ENCODE results near the gene CDX4.
"Not testable (repeated sequence)": the region's sequence is repeated elsewhere in the genome, so short reads cannot be mapped to it uniquely, and the experiment has no call there.

The CDX4 gene, protein sequence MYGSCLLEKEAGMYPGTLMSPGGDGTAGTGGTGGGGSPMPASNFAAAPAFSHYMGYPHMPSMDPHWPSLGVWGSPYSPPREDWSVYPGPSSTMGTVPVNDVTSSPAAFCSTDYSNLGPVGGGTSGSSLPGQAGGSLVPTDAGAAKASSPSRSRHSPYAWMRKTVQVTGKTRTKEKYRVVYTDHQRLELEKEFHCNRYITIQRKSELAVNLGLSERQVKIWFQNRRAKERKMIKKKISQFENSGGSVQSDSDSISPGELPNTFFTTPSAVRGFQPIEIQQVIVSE

DNA sequence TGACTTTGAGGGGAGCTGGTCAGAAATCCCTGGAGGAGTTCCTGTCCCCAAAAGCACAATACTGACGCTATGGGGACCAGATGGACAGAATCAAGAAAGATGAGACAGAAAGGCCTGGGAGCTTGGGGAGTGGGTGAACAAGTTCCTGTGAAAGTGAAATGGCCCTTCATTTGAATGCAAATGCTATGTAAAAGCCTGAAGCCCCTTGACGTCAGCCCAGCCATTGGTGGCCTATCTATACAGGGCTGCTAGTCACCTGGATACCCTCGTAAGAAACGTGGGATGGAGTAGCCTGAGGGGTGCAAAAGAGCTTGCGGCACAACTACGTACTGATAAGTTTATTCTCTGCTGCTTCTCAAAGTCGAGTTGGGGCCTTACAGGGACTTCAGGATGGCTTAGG, at the start of gene CDX4:
Gene CDX4 (plus strand): TSS at position 223 of the 400 bp plus-strand sequence. CDS start 201 bp downstream, outside the sequence.
- no peak for DNase-seq

DNA sequence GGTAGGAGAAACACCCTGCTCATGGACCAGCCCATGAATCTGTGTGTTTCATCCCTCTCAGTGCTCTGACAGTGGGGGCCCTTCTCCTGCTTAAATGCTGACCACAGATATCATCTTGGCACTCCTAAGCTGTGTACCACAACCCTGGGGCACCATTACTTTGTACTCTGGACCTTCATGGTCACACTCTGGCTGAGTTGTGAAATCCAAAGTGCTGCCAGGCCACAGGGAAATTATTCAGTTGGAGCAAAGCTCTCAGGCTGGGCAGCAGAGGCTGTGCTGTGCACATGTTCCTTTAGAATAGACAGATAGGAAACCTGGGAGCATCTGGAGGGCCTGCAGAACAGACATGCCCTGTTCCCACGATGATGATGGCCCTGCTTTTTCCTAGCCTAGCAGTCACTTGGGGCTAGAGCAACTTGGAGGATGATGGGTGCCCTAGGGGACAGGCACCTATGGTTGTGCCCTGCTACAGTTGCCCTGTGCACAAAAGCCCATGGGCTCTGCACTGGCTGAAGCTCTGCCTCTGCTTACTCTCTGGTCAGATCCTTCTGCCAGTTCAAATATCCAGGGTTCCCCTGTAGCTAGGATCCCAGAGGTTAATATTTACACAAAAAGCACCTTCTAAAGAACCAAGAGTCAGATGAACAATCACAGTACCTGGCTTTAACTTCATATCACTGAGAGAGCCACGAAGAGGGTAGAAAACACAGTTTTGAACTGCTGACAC, 48.5 kb upstream of the CDX4 start:
- no peak for DNase-seq

DNA sequence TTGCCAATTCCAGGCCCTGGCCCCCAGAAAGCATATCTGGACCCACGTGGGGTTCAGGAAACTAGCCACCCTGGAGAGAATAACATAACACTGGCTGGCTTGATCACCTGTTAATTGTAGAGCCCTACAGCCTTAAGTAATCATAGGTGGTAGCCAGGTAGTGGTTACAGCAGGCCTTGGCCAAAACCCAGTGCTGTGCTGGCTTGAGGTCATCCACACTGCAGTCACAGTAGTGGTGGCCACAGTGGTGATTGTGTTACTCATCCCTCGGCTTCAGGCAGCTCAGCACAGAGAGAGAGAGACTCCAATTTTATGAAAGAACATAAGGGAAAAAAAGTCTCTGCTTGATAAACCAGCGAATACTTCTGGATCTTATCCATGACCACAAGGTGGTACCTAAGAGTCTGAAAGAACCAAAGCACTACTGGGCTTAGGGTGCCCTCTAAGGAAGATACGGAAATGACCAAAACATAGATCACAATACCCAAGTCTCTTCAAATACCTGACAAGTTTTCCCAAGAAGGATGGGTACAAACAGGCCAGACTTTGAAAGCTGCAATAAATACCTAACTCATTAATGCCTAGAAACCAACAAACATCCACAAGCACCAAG, 46.6 kb upstream of the CDX4 start:
- no peak for DNase-seq

DNA sequence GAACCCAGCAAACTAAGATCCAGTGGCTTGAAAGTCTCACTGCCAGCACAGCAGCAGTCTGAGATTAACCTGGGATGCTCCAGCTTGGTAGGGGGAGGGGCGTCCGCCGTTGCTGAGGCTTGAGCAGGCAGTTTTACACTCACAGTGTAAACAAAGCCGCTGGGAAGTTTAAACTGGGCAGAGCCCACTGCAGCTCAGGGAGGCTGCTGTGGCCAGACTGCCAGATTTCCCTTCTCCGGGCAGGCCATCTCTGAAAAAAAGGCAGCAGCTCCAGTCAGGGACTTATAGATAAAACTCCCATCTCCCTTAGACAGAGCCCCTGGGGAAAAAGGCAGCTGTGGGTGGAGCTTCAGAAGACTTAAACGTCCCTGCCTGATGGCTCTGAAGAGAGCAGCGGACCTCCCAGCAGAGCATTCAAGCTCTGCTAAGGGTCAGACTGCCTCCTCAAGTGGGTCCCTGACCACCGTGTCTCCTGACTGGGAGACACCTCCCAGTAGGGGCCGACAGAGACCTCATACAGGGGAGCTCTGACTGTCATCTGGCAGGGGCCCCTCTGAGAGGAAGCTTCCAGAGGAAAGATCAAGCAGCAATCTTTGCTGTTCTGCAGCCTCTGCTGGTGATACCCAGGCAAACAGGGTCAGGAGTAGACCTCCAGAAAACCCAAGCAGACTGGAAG, 45.1 kb upstream of the CDX4 start:
- no peak for DNase-seq

DNA sequence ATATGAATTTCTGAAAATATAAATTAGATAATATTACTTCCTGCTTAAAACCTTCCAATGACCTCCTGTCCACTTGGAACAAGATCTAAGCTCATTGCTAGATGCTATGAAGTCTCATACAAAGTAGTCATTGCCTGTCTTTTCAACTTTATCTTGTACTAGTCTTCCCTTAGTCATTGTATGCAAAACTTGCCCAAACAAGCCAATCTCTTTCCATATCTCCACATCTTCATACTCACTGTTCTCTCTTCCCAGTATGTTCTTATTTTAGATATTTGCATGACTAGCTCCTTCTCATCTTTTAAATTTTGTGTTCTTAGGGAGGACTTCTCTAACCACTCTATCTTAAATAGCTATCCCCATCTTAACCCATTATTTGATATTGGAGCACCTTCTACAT, 33.9 kb upstream of the CDX4 start:
- DNase-seq, result no peak

DNA sequence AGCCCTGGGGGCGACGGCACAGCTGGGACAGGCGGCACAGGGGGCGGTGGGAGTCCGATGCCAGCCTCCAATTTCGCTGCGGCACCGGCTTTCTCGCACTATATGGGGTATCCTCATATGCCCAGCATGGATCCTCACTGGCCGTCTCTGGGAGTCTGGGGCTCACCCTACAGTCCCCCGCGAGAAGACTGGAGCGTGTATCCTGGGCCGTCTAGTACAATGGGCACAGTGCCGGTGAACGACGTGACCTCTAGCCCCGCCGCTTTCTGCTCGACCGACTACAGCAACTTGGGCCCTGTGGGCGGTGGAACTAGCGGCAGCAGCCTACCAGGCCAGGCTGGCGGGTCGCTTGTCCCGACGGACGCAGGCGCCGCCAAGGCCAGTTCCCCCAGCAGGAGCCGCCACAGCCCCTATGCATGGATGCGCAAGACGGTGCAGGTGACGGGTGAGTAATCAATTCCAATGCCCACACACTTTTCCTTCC, 500 bp downstream of the CDX4 start:
- no peak for DNase-seq

DNA sequence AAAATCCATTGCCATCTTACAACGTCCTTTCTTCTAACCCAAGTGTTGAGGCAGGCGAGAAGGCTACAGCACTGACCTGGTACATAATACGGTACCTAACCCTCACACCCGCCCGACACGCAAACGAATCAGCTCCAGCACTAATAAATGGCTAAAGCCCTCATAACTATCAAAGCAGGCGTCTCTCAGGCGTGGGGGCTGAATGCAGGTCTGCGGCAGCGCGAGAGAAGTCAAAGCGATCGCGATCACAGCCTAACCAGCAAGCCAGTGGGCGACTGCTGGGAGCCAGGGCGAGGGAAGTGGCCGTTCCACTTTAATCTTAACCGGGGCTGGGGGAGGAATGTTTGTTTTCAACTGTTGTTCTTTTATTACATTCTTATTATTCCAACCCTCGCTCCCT, 1.5 kb downstream of the CDX4 start:
- no peak for DNase-seq

DNA sequence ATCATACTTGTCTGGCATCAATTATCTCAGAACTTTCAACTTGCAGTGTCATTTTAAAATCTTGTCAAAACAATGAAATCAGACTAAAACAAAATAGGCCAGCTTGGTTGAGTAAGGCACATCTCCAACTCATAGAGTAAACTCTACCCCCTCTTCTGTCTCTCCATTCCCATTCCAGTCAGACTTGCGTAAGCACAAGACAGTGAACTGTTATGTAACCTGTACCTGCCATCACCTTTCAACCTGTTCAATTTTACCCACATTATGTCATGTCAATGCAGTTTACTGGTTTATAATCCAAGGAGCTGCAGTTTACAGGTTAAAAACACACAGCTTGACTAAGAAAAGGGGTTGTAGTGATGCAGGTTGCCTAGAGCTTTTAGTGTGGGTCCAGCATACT, 8.3 kb downstream of the CDX4 start:
- DNase-seq, result no peak

DNA sequence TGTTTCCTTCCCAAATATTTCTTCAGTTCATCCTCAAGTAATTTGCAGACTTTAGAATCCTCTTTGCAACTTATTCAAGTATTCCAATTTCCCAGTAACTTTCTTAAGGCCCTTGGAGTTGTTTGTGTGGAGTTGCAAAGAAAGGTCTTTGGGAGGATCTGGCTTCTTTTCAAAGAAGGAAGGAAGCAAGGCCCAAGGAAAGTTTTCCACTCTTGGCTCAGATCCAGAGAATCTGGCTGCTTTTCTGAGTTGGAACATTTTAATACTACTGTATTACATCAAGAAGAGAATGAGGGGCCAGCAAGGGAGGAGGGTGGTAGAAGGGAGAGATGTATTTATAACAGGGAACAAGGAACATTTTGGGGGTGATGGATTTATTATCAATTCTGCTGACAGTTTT, 10.5 kb downstream of the CDX4 start:
- DNase-seq, result no peak

DNA sequence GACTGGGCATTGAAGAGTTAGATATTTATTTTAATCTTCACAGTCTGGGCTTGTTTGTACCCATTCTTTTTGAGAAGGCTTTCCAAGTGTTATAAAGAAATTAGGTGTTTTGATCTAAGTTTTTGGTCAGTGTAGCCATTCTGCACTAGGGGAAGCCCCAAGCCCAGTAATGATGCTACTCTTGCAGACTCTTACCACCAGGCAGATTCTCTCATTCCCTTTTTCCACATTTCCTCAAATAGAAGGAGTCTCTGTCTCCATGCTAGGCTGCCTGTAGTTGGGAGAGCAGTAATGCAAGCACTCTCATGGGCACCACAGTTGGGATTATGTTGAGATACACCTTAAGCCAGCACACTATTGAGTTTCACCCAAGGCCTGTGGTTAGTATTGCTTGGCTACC, 21.5 kb downstream of the CDX4 start:
- no peak for DNase-seq

DNA sequence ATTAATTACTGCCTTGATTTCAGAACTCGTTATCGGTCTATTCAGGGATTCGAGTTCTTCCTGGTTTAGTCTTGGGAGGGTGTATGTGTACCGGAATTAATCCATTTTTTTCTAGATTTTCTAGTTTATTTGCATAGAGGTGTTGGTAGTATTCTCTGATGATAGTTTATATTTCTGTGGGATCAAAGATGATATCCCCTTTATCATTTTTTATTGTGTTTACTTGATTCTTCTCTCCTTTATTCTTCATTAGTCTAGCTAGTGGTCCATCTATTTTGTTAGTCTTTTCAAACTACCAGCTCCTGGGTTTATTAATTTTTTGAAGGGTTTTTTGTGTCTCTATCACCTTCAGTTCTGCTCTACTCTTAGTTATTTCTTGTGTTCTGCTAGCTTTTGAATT, 32.1 kb downstream of the CDX4 start:
- no peak for DNase-seq

DNA sequence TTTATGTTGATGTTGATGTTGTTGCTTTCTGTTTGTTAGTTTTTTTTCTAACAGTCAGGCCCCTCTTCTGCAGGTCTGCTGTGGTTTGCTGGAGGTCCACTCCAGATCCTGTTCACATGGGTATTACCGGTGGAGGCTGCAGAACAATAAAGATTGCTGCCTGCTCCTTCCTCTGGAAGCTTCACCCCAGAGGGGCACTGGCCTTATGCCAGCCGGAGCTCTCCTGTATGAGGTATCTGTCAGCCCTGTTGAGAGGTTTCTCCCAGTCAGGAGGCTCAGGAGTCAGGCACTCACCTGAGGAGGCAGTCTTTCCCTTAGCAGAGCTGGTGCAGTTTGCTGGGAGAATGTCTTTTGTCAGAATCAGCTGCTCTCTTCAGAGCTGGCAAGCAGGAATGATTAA, 34.7 kb downstream of the CDX4 start:
- DNase-seq, result no peak

DNA sequence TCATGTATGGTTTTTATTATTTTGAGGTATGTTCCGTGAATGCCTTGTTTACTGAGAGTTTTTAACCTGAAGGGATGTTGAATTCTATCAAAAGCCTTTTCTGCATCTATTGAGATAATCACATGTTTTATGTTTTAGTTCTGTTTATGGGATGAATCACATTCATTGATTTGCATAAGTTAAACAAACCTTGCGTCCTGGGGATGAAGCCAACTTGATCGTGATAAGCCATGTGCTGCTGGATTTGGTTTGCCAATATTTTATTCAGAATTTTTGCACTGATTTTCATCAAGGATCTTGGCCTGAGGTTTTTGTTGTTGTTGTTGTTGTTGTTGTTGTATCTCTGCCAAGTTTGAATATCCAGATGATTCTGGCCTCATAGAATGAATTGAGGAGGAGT, 43.8 kb downstream of the CDX4 start:
- no peak for DNase-seq

DNA sequence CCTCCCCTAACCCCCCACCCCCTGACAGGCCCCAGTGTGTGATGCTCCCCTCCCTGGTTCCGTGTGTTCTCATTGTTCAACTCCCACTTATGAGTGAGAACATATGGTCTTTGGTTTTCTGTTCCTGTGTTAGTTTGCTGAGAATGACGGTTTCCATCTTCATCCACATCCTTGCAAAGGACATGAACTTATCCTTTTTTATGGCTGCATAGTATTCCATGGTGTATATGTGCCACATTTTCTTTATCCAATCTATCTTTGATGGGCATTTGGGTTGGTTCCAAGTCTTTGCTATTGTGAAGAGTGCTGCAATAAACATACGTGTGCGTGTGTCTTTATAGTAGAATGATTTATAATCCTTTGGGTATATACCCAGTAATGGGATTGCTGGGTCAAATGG, 45.3 kb downstream of the CDX4 start:
- not testable (repeated sequence) for DNase-seq
